NCI-H1930 (cell line): Measurements from ENCODE around the gene GRIN3B.
A peak's percentile ranks its signal among the peaks of the same experiment; 100 is the strongest.
"Not testable (repeated sequence)": the region's sequence is repeated elsewhere in the genome, so short reads cannot be mapped to it uniquely, and the experiment has no call there.

Source experiments
- DNase-seq, 2 experiments: peaks; one replicate each; lab custom pipeline; 2025; lab: John Stamatoyannopoulos, UW

The GRIN3B gene

GRCh38 chr19:1019980-1020867 is 20.0 kb downstream of the GRIN3B start:
- DNase-seq = no peak

DNA sequence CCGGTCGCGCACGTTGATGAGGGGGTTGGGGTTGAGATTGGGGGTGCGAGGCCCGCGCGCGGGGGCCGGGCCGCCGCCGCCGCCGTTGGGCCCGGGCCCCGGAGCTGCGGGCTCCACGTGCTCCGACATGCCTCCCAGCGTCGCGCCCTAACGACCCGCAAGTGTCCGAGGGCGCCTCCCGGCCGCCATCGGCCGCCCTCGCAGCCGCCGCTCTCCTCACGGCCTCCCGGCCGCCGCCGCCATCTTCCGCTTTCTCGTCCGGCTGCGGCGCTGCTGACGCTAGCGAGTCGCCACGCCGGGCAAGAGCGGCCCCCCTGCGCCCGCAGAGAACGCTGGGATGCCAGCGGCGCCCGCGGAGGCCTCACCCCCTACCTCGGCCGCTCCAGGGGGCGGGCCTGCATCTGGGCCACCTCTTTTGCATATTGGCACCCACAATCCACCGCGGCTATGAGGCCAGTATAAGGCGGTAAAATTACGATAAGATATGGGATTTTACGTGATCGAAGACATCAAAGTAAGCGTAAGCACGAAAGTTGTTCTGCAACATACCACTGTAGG is 20.7 kb downstream of the GRIN3B start, which contains the start of gene TMEM259:
TSS of gene TMEM259 (minus strand) at position 256 of the 558 bp plus-strand sequence. CDS start at position 129, 127 bp downstream.
- DNase-seq = peak; percentile 88 to 94

- DNase-seq = not testable (repeated sequence)
Measured at GRCh38 chr19:1023883-1024188, 23.6 kb downstream of the GRIN3B start.

DNA sequence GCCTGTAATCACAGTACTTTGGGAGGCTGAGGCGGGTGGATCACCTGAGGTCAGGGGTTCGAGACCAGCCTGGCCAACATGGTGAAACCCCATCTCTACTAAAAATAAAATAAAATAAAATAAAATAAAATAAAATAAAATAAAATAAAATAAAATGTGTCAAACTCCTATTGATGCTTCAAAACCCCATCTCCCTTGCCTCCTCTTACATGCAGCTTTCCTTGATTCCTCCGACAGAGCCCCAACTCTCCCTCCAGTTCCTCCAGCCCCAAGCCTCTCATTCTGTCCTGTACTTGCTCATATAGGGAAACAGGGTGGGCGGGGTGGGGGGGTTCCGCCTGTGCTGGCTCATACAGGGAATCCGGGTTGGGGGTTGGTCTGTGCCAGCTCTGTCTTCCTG is 24.9 kb downstream of the GRIN3B start:
- not testable (repeated sequence) for DNase-seq

DNA sequence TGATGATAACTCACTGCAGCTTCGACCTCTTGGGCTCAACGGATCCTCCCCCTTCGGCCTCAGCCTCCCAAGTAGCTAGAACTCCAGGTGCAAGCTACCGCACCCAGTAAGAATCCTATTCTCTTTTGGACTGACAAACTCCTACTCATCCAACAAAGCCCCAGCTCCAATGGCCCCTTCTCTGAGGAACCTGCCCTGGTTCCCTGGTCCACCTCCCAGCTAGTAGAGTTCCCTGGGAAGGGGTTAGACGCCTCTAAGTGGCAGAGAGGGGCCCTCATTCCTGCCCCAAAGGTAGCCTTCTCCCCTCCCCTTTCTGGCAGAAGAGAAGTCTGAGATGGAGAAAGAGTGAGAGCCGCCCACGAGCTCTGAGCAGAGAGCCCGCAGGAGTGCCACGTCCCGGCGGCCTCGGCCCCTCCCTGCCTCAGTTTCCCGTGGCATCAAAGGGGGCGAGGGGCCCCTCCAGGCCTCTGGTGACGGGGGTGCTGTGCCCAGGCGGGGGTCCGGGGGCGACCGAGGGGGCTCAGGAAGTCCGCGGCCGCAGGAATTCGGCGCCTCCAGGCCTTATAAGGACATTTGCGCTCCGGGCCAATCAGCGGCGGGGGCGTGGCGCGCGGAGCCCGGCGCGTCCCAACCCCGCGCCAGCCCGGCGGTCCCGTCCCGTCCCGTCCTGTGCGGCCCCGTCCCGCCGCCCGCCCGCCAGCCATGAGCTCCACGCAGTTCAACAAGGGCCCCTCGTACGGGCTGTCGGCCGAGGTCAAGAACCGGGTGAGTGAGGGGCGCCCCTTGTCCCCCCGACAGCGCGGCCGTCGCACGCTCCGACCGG is 26.0 kb downstream of the GRIN3B start, which contains the start of gene CNN2:
TSS of gene CNN2 (plus strand) at position 649 of the 823 bp plus-strand sequence. CDS start at position 703, 54 bp downstream.
- peak in 1 of 2 experiments; percentile 12 for DNase-seq

GRCh38 chr19:1026783-1027649 is 26.8 kb downstream of the GRIN3B start:
- no peak for DNase-seq

- DNase-seq = no peak
Measured at GRCh38 chr19:1027650-1028061, 27.4 kb downstream of the GRIN3B start.

- DNase-seq = no peak
Measured at GRCh38 chr19:1028062-1028926, 28.1 kb downstream of the GRIN3B start.

DNA sequence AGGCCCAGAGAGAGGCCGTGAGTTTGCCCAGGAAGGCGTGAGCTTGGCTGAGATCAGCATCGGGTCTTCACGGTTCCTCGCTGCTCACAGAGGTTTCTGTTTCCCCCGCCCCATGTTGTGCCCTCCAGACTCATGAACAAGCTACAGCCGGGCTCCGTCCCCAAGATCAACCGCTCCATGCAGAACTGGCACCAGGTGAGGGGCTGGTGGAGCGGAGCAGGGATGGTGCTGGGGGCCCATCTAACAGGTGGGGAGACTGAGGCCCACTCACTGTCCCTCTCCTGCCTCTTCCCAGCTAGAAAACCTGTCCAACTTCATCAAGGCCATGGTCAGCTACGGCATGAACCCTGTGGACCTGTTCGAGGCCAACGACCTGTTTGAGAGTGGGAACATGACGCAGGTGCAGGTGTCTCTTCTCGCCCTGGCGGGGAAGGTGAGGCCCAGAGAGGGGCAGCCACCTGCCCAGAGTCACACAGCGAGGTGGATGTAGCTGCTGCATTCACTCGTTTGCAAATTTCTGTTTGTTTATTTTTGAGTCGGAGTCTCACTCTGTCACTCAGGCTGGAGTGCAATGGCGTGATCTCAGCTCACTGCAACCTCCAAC is 32.1 kb downstream of the GRIN3B start:
- DNase-seq = no peak

GRCh38 chr19:1035998-1036621 is 35.9 kb downstream of the GRIN3B start:
- no peak for DNase-seq

DNA sequence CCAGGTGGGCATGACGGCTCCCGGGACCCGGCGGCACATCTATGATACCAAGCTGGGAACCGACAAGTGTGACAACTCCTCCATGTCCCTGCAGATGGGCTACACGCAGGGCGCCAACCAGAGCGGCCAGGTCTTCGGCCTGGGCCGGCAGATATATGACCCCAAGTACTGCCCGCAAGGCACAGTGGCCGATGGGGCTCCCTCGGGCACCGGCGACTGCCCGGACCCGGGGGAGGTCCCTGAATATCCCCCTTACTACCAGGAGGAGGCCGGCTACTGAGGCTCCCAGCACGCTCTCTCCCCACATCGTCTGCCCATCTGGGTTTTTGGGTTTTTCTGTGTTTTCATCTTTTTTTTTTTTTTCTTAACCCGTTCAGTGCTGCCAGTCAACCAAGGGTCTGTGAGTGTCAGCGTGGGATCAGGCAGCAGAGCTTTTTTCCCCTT is 37.4 kb downstream of the GRIN3B start:
- no peak for DNase-seq

DNA sequence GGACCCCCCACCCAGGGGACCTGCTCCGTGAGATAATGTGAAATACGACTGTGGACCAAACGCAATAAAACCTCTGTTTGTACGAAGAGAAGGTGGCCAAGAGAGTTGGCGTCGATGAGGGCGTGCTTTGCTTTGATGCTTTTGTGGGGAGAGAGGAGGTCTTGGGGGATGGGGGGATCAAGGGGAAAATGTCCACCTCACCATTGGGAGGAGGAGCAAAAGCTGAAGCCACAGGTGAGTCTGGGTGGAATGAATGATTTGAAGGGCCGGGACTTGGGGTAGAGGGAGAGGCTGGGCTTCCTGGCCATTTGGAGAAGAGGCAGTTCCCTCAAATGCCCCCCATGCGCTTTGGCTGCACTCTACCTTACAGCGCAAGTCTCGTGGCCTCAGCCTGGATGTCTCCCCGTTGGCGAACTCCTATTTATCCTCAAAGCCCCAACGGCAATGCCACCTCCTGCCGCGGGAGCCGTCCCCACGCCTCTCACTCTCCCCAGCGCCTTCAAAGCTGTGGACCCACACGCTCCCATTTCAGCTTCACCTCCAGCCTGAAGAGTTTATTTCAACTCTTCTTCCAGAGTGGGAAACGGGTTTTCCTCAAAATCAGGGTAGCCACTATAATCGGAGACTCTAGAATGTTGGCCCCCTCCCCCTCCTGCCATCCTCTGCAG is 38.9 kb downstream of the GRIN3B start:
- no peak for DNase-seq

DNA sequence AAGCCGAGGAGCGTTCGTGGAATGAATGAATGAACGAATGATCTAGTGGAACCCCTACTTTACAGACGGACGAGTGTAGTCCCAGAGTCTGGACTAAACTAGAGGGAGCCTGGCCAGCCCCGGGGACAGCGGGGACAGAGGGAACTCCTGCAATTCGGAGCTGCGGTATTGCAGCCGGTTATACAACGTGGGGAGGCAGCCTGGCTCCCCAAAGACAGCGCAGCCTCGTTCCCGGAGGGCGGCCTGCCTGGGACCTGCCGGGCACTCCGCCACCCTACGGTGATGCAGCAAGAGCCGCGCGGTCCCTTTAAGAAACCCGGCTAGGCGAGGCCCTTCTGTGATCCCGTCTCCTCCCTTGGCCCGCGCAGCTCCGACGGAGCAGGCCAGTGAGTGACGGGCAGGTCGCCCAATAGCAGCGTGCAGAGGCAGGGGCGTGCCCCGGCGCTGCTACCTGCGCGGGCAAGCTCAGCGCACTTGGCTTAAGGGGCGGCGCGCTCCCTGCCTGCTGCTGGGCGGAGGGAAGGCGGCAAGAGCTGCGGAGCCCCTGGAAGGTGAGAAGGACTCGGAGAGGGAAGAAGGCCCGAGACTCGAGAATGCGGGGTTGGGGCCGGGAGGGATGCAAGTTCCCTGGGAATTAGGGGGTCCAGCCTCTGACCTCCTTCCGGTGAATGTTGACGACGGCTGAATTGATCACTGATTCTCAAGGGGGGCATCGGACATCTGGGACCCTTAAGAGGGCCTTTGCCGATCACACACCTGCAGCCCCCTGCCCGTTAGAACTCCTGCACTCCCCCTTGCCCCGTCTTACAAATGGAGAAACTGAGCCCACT is 39.6 kb downstream of the GRIN3B start, which contains the start of gene ABCA7:
TSS of gene ABCA7 (plus strand) at position 462 of the 830 bp plus-strand sequence. CDS start 1,255 bp downstream, outside the sequence.
- peak; percentile 88 to 94 for DNase-seq

- DNase-seq = peak; percentile 59 to 60
Measured at GRCh38 chr19:1040476-1041271, 40.5 kb downstream of the GRIN3B start.

DNA sequence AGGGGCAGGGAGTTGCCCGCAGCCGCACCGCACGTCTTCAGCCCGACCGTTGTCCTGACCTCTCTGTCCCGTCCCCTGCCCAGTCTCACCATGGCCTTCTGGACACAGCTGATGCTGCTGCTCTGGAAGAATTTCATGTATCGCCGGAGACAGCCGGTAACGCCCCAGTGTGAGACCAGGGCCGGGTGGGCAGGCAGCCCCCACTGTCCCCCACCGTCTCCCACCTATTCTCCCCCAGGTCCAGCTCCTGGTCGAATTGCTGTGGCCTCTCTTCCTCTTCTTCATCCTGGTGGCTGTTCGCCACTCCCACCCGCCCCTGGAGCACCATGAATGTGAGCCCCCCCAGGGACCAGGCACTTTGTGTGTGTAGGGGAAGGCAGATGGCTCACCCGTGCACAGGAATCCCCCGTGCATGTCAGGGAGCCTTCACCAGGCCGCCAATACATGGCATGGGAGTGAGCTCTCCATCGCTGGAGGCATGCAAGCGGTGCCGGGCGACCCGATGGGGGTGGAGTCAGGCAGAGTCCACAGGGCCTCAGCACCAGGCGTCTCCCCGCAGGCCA is 41.1 kb downstream of the GRIN3B start:
- no peak for DNase-seq

DNA sequence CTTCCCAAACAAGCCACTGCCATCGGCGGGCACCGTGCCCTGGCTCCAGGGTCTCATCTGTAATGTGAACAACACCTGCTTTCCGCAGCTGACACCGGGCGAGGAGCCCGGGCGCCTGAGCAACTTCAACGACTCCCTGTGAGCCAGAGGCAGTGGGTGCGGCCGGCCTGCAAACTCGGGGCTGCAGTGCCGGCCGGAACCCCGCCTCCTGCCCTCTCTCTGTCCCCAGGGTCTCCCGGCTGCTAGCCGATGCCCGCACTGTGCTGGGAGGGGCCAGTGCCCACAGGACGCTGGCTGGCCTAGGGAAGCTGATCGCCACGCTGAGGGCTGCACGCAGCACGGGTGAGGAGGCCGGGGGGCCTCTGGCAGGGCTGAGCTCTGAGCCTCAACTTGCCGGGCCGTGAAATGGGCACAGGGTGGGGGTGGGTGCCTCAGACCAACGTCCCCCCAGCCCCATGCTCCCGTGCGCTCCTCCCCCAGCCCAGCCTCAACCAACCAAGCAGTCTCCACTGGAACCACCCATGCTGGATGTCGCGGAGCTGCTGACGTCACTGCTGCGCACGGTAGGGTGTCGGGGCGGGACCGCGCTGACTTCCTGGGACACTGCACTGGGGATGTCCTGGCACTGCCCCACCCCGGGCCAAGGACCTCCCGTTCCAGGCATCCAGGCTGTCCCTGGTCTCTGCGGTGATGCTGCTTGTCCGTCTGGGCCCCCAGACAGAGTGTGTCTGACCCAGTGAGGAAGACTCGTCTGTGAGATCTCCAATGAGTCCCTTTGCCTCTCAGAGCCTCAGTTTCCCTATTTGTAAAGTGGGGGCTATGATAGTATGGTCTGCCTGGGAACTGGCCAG is 41.8 kb downstream of the GRIN3B start:
- DNase-seq = no peak
